Melanocyte of skin (primary cell): ENCODE measurements around the gene SEC16A. TPM values are rescaled to one million over a fixed set of nuclear protein-coding genes. Genes with fewer than 3 reads are reported as not detected.

Source experiments
- small RNA-seq, 2 donors: library from RNA; depleted of rRNA; stranded (forward); fragments of <200 nt; gene quantifications; one replicate each; pipeline ENCODE3, GENCODE V24; 2012
- total RNA-seq, 2 donors: library from RNA; depleted of rRNA; stranded (reverse); fragments of >200 nt; gene quantifications; 2 replicates each; pipeline ENCODE4 v1.2.3, GENCODE V29; 2012

SEC16A gene, protein sequence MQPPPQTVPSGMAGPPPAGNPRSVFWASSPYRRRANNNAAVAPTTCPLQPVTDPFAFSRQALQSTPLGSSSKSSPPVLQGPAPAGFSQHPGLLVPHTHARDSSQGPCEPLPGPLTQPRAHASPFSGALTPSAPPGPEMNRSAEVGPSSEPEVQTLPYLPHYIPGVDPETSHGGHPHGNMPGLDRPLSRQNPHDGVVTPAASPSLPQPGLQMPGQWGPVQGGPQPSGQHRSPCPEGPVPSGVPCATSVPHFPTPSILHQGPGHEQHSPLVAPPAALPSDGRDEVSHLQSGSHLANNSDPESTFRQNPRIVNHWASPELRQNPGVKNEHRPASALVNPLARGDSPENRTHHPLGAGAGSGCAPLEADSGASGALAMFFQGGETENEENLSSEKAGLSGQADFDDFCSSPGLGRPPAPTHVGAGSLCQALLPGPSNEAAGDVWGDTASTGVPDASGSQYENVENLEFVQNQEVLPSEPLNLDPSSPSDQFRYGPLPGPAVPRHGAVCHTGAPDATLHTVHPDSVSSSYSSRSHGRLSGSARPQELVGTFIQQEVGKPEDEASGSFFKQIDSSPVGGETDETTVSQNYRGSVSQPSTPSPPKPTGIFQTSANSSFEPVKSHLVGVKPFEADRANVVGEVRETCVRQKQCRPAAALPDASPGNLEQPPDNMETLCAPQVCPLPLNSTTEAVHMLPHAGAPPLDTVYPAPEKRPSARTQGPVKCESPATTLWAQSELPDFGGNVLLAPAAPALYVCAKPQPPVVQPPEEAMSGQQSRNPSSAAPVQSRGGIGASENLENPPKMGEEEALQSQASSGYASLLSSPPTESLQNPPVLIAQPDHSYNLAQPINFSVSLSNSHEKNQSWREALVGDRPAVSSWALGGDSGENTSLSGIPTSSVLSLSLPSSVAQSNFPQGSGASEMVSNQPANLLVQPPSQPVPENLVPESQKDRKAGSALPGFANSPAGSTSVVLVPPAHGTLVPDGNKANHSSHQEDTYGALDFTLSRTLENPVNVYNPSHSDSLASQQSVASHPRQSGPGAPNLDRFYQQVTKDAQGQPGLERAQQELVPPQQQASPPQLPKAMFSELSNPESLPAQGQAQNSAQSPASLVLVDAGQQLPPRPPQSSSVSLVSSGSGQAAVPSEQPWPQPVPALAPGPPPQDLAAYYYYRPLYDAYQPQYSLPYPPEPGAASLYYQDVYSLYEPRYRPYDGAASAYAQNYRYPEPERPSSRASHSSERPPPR (N-terminal part only)
- total RNA-seq, result 10 to 100 TPM; 19.6 to 26.6 TPM

DNA sequence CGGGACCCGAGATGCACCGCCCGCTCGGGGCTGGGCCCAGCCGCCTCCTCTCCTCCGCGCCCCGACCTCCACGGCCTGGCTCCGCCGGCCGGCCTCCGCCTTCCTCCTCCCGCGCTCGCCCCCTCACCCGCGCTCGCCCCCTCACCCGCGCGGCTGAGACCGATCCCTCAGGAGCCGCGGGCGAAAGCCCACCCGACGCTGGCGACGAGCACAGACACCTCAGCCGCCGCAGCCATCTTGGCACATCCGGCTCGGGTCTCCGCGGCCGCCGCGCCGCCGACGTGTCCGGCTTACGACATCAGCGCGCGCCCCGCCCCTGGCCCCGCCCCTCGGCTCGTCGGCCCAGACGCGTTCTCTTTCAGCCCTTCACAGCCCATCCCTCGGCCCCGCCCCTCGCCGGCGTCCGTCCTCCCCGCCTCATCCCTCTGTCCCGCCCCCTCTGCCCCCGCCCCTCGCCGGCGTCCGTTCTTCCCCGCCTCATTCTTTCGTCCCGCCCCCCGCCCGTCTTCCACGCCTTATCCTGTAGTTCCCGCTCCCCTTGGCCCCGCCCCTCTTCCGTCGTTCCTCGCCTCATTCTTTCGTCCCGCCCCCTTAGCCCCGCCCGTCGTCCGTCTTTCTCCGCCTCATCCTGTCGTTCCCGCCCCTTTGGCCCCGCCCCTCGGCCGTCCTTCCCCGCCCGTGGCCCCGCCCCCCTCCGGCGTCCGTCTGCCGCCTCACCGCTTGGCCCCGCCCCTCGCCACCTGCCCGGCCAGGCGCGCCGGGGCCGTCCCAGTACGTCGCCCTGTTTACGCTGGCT is at the start of gene SEC16A:
Gene SEC16A (minus strand): TSS at position 248 of the 796 bp plus-strand sequence. CDS start 5,425 bp downstream, outside the sequence.

DNA sequence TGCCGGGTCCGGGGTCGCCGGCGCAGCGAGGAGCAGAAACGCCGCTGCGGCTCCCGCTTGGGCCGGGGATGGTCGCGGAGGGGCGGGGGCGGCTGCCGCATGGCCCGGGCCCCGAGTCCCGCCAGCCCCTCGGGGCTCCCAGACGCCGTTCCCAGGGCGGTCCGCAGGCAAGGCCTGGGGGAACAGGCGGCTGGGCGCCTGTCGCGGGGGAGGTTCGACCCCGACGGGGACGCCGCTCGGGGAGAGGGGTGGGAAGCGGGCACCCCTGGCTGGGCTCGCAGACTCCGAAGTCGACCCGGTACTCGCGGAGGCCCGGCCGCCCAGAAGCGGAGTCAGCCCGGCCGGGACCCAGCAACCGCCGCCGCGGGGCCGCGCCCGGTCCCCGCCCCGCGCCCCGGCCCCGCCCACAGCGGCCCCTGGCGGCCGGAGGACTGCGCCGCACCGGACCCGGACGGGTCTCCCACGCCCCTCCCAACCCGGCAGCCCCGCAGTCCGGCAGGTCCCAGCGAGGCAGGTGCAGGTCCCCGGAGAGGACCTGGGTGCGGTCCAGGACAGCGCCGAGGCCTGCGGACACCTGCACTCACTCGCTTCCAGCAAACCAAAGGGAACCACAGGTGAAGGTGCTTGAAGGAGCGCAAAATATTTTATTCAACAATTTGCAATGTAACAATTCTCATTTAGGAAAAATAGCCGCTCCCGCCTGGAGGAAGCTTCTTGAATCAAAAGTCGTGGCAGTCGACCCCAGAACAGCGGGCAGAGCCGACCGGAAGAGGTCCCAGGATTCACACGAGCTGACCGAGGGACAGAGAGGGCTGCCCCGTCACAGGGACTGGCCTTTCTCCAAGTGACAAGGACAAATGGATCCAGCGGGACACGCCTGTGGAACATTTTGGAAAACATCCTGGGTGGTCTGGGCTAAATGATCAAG is 43.1 kb downstream of the SEC16A start, which contains the start of gene INPP5E:
Gene INPP5E (minus strand): TSS at position 365 of the 928 bp plus-strand sequence. CDS start 426 bp downstream, outside the sequence.

DNA sequence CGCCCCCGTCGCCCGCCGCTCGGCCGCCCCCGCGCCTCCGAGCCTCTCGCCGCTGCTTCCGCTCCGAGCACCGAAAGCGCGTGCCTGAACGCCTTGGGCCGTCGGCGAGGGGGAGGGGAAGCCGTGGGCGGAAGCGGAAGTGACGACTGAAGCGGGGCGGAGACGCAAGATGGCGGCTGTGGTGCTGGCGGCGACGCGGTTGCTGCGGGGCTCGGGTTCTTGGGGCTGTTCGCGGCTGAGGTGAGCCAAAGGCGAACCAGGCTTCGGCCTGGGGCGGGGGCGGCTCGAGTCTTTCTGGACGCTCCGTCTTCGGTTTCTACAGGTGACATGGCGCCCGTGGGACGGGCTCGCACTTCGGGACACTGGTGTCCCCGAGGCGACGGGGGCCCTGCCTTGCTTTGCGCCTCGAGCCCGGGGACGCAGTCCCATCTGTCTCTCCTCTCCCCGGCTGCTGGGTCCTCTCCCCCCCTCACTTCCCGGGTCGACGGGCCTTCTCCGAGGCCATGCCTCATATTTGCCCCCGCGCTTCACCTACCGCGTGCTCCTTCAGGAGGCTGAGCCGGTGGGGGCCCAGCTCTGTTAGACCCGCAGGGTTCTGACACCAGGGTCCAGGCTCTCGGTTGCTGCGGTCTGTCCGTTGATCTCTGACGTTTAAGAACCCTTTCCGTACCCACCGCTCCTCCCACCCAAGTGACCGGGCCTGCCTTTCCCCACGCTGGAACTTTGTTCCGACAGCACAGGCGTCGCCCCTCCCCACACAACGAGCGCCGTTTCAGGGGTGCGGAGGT is 72.1 kb downstream of the SEC16A start, which contains the start of the genes ENTR1 and PMPCA:
Gene ENTR1 (minus strand): TSS at position 115 of the 788 bp plus-strand sequence. CDS start 217 bp downstream, outside the sequence.
Gene PMPCA (plus strand): TSS at position 159 of the 788 bp plus-strand sequence. CDS start 11 bp downstream, at position 170.

DNA sequence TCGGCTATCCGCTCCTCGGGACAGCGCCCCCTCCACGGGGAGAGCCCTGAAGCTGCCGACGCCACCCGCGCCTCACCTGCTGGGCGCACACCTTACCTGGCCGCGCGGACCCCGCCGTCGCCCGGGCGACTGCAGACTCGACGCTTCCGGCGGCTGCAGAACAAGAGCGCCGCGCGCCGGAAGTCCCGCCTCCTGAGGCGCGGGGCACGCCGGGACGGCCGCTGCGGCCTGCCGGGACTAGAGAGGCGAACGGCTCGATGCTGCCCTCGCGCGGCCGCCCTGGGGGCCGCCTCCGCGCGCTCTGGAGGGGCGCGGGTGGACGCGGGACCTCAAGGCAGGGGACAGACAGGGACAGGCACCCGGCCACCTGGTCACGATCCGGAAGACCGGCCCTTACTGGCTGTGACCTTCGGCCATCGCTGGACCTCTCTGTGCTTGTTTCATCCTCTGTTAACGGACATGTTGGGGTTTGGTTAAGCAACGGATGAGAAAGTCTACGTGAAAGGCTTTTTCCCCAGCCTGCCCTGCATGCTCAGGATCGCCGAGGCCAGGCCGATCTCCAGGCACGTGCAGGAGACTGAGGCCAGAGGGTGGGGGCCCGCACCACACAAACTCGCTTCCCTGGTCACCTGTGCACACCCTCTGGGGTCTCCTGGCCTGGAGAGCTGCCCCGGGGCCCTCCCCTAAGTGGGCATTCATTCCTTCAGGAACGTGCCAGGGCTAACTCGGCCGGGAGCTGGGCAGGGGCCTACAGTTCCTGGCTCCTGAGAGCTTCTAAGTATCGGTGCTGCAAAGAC is 82.6 kb downstream of the SEC16A start, which contains the start of gene SNAPC4:
Gene SNAPC4 (minus strand): TSS at position 133 of the 797 bp plus-strand sequence. CDS start 1,742 bp downstream, outside the sequence.

Small RNA genes lying within 50 kb of the gene (small RNA-seq; reads per million reads assigned to genes)
- 0 to 0.04 reads per million in 2 donors for gene MIR4673

Other genes with a start within 250 kb of the SEC16A start
- 10 to 100 TPM in 1 of 2 donors, 1 to 10 TPM in 1; 9.6 to 12.3 TPM for gene QSOX2, start 237.2 kb downstream of the SEC16A start, total RNA-seq
- gene CCDC187, start 178.9 kb downstream of the SEC16A start, total RNA-seq, result not detected
- 10 to 100 TPM; 19.3 to 24.6 TPM for gene GPSM1, start 155.5 kb downstream of the SEC16A start, total RNA-seq
- gene DNLZ, start 119.3 kb downstream of the SEC16A start, total RNA-seq, result 1 to 10 TPM; 5.3 to 5.5 TPM
- gene CARD9, start 109.4 kb downstream of the SEC16A start, total RNA-seq, result under 1 TPM; under 0.01 to 0.33 TPM
- gene SNAPC4, start 82.9 kb downstream of the SEC16A start, total RNA-seq, result 10 to 100 TPM in 1 of 2 donors, 1 to 10 TPM in 1; 7.6 to 12.0 TPM
- gene ENTR1, start 72.4 kb downstream of the SEC16A start, total RNA-seq, result 10 to 100 TPM; 24.4 to 54.3 TPM
- 10 to 100 TPM; 41.6 to 63.9 TPM for gene PMPCA, start 72.4 kb downstream of the SEC16A start, total RNA-seq
- gene INPP5E, start 43.2 kb downstream of the SEC16A start, total RNA-seq, result 10 to 100 TPM in 1 of 2 donors, 1 to 10 TPM in 1; 8.0 to 12.7 TPM
- gene NOTCH1, start 63.0 kb upstream of the SEC16A start, total RNA-seq, result 10 to 100 TPM in 1 of 2 donors, 1 to 10 TPM in 1; 9.6 to 23.0 TPM
- gene EGFL7, start 179.9 kb upstream of the SEC16A start, total RNA-seq, result 10 to 100 TPM in 1 of 2 donors, 1 to 10 TPM in 1; 5.9 to 18.3 TPM
- gene AGPAT2, start 204.4 kb upstream of the SEC16A start, total RNA-seq, result 10 to 100 TPM; 48.2 to 67.3 TPM
- 10 to 100 TPM in 1 of 2 donors, 1 to 10 TPM in 1; 8.6 to 11.7 TPM for gene DIPK1B, start 229.5 kb upstream of the SEC16A start, total RNA-seq